ENCODE results near the gene STRADA. TPM values are rescaled to one million over a fixed set of nuclear protein-coding genes. Genes with fewer than 3 reads are reported as not detected.

The STRADA gene
- total and polyA plus RNA-seq, 2 experiments from 2014 or later, result 18.0 to 28.8 TPM

- Histone ChIP-seq H3K4me3 (no peak overlapping the region), H3K27me3 (ENCODE audit: insufficient read depth) (no peaks in the 10 kb centered on the region; the same call in 1 of the 2 replicates), H3K4me2 (no peak overlapping the region), H3K79me2 (replicated peaks; ENCODE audit: insufficient read depth) (peaks cover 3% of the 10 kb centered on the region; the same call in 1 of the 2 replicates), H2AFZ (no peak overlapping the region), H3K36me3 (ENCODE audit: insufficient read depth) (no peaks in the 10 kb centered on the region), H3K9me2 (ENCODE audit: insufficient read depth) (no peaks in the 10 kb centered on the region), H3F3A (replicated peaks; ENCODE audit: low read depth) (peaks cover 17% of the 10 kb centered on the region), H4K20me1 (replicated peaks; ENCODE audit: insufficient read depth) (no peaks in the 10 kb centered on the region), H3K27ac (ENCODE audit: low read depth) (0 out of 2 replicates have a peak overlapping the region, but pooled peaks have one; percentile 66), H3K4me1 (ENCODE audit: insufficient read depth) (peaks cover 21% of the 10 kb centered on the region; the same call in 1 of the 2 replicates)
- DNase-seq (ENCODE audit: low spot score), result peak; percentile 90
- H3K36me3 Mint-ChIP-seq (ENCODE audit: low read depth), result peaks cover 23% of the 10 kb centered on the region
- ATAC-seq, result peak; percentile 15
- H3K9me3 Mint-ChIP-seq, result no peaks in the 10 kb centered on the region; the same call in 2 of the 3 replicates
- TF ChIP-seq ZNF331 (CRISPR knock-in tag; IDR thresholded peaks at IDR 0.05; ENCODE audit: low read depth), result no peak
- no peak for TF ChIP-seq NANOG (IDR thresholded peaks at IDR 0.05; ENCODE audit: borderline replicate concordance)
- TF ChIP-seq CTCF (conservative IDR thresholded peaks at IDR 0.05; ENCODE audit: low read depth in 2 of 2), result peak; percentile 58 to 76
- no peak for TF ChIP-seq ZNF114 (CRISPR knock-in tag; IDR thresholded peaks at IDR 0.05)
- no peak for TF ChIP-seq STAT1 (IDR thresholded peaks at IDR 0.05; ENCODE audit: unreplicated experiment)
- no peak for TF ChIP-seq EZH2 (IDR thresholded peaks at IDR 0.05; ENCODE audit: low read depth, unreplicated experiment)
- TF ChIP-seq JUNB (IDR thresholded peaks at IDR 0.05; ENCODE audit: unreplicated experiment), result no peak
- TF ChIP-seq ZNF462 (CRISPR knock-in tag; IDR thresholded peaks at IDR 0.05), result no peak
- peaks cover 42% of the 10 kb centered on the region for H3K4me1 Mint-ChIP-seq
- no peak overlapping the region for H3K4me3 Mint-ChIP-seq
- H3K27me3 Mint-ChIP-seq (ENCODE audit: insufficient read depth, low read depth, poor library complexity), result peaks cover 18% of the 10 kb centered on the region
- H3K27ac Mint-ChIP-seq, result peak overlapping the region; percentile 56; the same call in 1 of the 2 replicates
Observed at GRCh38 chr17:63696381-63696961, 45.1 kb downstream of the STRADA start.
